Left ventricle myocardium superior (tissue), 1 donor: ENCODE measurements around the gene DPP6. TPM values are rescaled to one million over a fixed set of nuclear protein-coding genes. Genes with fewer than 3 reads are reported as not detected.

Experiments
- ATAC-seq: fragments of 200-7000 bp; cut with Tn5 transposase; one replicate; pipeline ENCODE4 v1.9.1; 2020; ENCODE audit warnings: mild to moderate bottlenecking, moderate library complexity
- DNase-seq: peaks from one replicate; pipeline ENCODE4 v3.0.0-alpha.2; 2020
- intact Hi-C: fragments of 100-400 bp; cut with micrococcal nuclease; formaldehyde crosslinking; loops from one replicate; pipeline ENCODE4 v1.11.0; 2022
- total RNA-seq: library from RNA; stranded (reverse); fragmentation: NEBNext Ultra II Directional; extraction: Animal tissue kit (Norgen Biotek cat#: 25700); gene quantifications from one replicate; pipeline ENCODE4 v1.2.1, GENCODE V29; 2021
- donor health status: DM: no; HTN: yes; CAD: no; lungs with severe emphysema.

The DPP6 gene
- total RNA-seq, 1 donor from 2014 or later, result not detected

- intact Hi-C loops, result no loop called here
- ATAC-seq, result no peak
- no peak for DNase-seq
Observed at GRCh38 chr7:154427533-154427932, 375.3 kb downstream of the DPP6 start.

GRCh38 chr7:154429666-154430404 is 377.6 kb downstream of the DPP6 start:
- ATAC-seq, result no peak
- no peak for DNase-seq
- intact Hi-C loops, result no loop called here

DNA sequence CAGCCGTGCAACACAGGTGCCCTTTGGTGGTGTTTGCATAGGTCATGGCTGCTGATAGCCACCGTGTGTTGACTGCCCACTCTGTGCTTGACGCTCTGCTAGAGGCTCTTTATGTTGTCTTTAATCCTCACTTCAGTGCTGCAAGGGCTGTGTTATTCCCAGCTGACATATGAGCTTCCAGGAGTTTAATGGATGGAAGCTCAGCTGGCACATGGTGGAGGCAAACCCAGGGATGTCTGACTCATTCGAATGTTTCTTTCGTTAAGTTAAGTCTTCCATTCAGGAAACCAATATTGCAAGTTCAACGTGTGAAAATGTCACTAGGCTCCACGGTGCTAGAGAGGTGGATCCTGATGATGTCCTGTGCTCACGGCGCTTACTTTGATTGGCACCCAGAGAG is 378.4 kb downstream of the DPP6 start:
- intact Hi-C loops, result no loop called here
- ATAC-seq (no peak), DNase-seq (no peak)

DNA sequence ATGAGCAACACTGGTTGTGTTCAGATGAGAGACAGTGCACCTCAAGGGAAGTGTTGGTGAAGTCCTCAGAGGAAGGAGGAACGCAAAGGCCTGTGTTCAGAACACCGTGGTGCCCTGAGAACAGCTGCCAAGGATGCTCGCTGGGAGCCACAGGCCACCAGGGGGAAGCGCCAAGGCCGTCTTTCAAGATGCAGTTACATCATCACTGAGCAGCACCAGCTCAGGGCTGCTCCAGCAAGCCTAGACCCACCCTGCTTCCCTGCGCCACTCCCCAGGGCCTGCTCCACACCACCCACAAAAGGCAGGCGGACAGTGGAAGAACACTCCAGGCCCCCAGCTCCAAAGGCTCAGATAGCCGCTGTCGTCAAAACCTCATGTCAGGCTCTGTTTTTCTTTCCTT is 378.8 kb downstream of the DPP6 start:
- ATAC-seq (no peak), DNase-seq (no peak)
- intact Hi-C loops, result no loop called here

GRCh38 chr7:154433632-154434598 is 381.7 kb downstream of the DPP6 start:
- intact Hi-C loops, result no loop called here
- DNase-seq (no peak), ATAC-seq (no peak)

- intact Hi-C loops, result no loop called here
- ATAC-seq (no peak), DNase-seq (no peak)
Observed at GRCh38 chr7:154436560-154436959, 384.4 kb downstream of the DPP6 start.

DNA sequence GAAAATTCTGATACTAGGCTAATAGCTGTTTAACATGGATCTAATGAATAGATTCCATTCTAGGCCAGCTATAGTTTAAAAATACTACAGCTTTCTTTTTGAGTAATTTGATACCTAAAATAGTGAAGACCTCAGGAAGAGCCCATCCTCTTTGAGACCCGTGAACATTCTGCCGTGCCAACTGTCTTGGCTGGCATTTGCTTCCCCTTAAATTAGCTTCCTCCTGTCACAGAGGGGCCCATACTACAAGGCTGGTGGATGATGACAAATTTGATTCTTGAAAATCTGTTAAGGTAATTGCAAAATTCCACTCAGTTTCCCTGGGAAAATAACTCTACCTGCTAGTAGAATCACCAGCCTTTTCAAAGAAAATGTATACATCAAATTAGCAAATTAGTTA is 385.0 kb downstream of the DPP6 start:
- no peak for DNase-seq
- intact Hi-C loops, result no loop called here
- no peak for ATAC-seq

DNA sequence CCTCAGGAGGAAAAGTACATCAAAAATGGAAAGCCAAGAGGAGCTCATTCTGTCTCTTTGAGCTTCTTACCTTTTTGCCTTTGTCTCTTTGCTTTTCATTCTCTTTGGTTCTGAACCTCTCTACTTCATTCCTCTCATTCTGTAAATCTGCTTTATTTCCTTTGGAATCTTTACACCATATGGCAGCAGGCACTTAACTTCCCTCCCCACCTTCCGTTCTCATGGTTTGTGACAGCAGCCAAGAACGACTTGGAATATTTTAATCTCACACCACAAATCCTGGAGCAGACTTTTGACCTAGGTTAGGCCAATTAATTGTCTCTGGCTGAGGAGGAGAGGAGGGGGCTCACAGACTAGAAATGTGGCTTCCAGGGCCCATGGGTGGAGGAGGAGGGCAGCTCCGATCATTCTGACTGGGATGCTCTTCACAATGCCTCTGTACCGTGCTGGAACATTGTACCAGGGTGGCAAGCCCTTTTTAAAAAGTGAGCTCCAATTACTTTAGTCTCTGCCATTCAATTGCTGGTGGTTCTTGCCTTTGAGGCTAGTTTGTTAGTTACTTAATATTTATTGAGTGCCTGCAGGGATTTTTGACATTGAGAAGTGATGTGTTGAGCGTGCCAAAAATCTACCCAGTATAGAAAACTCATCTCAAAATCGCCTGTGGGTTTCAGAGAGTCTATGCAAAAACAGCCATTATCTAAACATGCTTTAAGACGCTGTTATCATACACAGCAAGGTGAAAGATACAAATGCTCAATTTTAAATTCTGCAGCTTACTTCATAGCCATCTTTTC is 386.6 kb downstream of the DPP6 start:
- ATAC-seq (no peak), DNase-seq (no peak)
- intact Hi-C loops, result no loop called here

DNA sequence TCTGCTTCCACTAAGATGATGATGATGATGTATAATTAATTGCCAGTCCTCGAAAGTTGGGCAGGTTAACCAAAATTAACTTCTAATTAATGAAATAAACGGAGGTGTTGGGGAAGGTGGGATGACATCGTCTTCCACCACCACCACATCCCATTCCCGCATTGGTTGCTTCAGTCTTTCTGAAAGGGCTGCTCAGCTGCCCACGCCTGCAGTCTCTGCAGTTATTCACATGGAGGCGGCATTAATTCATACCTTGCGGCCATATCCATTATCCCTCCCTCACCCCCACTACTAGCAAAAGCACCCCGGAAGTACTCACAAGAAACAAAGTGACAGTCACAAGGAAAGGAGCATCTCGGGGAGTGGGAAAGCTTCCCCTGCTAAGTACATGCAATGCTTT is 387.9 kb downstream of the DPP6 start:
- no peak for DNase-seq

DNA sequence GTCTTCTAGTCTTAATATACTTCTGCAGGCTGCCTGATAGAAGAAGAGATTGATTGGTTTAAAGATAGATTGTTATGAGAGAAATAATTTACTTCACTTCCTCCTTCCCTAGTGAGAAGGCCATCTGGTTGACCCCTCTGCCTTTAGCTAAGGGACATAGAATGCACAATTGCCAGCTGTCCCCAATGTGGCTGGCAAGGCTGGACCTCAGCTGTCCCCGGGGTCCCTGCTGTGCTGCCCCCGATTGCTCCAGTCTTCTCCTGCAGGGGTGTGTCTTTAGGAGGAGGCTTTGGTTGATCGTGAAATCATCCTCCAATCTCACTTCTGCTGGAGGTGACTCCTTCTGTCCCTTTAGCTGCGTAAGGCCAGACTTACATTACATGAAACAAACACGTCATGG is 388.5 kb downstream of the DPP6 start:
- intact Hi-C loops, result no loop called here
- ATAC-seq (no peak), DNase-seq (no peak)

More for the DNA sequence above, 387.9 kb downstream of the DPP6 start:
- intact Hi-C loops, result no loop called here
- no peak for ATAC-seq

- intact Hi-C loops, result no loop called here
- no peak for DNase-seq
- ATAC-seq, result no peak
Observed at GRCh38 chr7:154441811-154442210, 389.6 kb downstream of the DPP6 start.

DNA sequence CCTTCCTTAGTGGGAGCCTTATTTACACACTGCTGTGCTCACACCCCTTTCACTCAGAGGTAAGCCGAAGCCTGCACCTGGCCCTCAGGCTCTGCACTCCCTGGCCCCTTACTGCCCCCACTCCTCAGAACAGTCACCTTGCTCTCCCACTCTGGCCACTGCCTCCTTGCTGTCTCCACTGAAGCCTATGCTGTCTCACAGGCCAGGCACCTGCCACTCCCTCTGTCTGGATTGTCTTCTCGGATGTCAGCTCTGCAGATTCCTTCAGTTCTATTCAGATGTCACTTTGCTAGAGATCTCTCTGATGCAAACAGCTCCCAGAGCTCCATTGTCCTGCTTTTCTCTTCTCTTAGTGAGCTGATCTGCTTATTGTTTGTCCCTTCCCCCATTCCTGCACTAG is 390.7 kb downstream of the DPP6 start:
- intact Hi-C loops, result no loop called here
- ATAC-seq (no peak), DNase-seq (no peak)

DNA sequence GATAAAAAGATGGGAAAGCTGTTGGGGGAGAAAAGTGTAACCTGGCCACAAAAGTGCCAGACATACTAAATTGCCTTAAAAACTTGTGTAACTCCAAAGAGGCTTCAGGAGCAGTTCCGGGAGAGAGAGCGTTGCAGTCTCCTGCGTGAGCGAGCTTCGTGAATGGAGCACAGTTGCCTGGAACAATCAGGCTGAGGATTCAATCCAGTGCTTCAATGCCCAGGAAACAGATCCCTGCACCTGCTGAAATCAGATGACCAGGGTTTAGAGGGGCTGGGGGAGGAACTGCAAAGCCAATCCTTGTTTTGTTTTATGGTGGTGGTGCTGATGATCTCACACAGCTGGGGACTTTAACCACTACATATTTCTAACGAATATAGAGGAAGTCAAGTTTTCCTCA is 398.3 kb downstream of the DPP6 start:
- ATAC-seq, result no peak
- intact Hi-C loops, result no loop called here
- no peak for DNase-seq

GRCh38 chr7:154451480-154452457 is 399.6 kb downstream of the DPP6 start:
- intact Hi-C loops, result no loop called here
- no peak for ATAC-seq
- DNase-seq, result no peak

- DNase-seq (no peak), ATAC-seq (no peak)
- intact Hi-C loops, result no loop called here
Observed at GRCh38 chr7:154463794-154464193, 411.6 kb downstream of the DPP6 start.

DNA sequence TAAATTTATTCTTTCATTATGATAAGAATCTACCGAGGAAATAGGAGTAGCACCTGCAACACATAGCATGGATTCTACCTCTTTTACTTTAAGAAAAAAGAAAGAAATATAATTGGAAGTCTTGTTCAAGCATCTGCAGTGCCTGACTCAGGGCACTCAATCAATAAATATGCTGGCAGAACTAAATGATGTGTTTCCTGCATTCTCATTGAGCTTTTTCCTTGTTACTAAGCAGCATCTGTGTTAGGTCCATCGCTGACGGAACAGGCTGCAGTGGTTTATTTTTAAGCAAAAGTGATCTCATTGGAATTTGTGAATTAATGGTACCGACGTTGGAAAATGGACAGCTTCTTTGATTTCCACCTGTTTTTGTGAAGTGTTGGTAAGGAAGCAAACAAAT is 417.5 kb downstream of the DPP6 start:
- intact Hi-C loops, result no loop called here
- DNase-seq (no peak), ATAC-seq (no peak)

DNA sequence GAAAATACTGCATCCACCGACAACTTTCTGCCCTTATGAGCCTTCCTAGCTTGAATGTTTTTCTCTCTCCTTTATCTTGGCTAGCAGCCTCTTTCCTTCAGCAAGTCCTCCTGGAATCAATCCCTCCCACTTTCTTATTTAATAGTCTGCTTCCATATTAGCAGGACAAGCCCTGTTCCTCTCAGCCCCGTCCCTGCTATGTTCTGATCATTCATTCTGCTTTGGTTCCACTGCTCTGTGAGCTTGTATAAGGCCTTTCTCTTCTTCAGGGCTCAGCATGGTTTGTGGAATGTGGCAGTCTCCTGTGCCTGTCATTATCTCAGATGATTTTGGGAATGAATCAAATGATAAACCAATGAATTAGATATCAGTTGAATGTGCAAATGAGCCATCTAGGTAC is 420.1 kb downstream of the DPP6 start:
- ATAC-seq, result no peak
- no peak for DNase-seq
- intact Hi-C loops, result no loop called here

DNA sequence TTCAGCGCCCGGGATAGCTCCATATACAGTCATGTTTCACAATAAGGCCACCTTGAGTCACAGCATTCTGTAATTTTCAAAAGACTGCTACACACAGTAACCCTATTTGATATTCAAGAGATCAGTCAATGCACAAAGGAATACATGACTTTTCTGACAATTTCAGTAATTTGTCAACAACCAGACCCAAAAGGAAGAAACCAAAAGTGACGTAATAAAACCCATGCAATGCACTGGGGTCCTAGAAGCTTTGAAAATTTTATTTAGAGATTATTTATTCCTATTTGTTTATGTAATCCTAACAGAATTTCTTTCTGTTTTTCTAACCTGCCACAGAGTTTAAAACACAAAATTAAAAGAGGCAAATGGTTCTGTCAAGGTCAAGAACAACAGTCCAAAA is 421.2 kb downstream of the DPP6 start:
- no peak for ATAC-seq
- DNase-seq, result no peak

More for the DNA sequence above, 421.2 kb downstream of the DPP6 start:
- intact Hi-C loops, result no loop called here
